GM18867 (cell line): Measurements from ENCODE around the gene ARHGEF4.

ENCODE experiments used
- ATAC-seq: cut with Tn5 transposase; IDR thresholded peaks from one replicate; pipeline ENCODE4 v1.9.1; 2021; ENCODE audit warnings: mild to moderate bottlenecking, moderate library complexity; ENCODE audit not compliant: unreplicated experiment

Gene ARHGEF4

GRCh38 chr2:130819226-130819607, 17.5 kb upstream of the ARHGEF4 start:
- no peak for ATAC-seq

GRCh38 chr2:130819608-130820278, 17.0 kb upstream of the ARHGEF4 start:
- no peak for ATAC-seq

- ATAC-seq, result no peak
These were observed 16.3 kb upstream of the ARHGEF4 start for GRCh38 chr2:130820279-130820861.

- no peak for ATAC-seq
These were observed 14.8 kb upstream of the ARHGEF4 start for GRCh38 chr2:130821867-130822266.

GRCh38 chr2:130822766-130823165, 13.9 kb upstream of the ARHGEF4 start:
- ATAC-seq, result no peak

- no peak for ATAC-seq
These were observed 13.4 kb upstream of the ARHGEF4 start for GRCh38 chr2:130823171-130823885.

- ATAC-seq, result peak; percentile 51
These were observed 12.7 kb upstream of the ARHGEF4 start for GRCh38 chr2:130823886-130824491.

- ATAC-seq, result peak; percentile 92
These were observed 12.1 kb upstream of the ARHGEF4 start for GRCh38 chr2:130824492-130825061.

- ATAC-seq, result no peak
These were observed 11.3 kb upstream of the ARHGEF4 start for GRCh38 chr2:130825231-130825965.

GRCh38 chr2:130825966-130826253, 10.8 kb upstream of the ARHGEF4 start:
- ATAC-seq, result no peak

GRCh38 chr2:130826419-130826818, 10.3 kb upstream of the ARHGEF4 start:
- no peak for ATAC-seq

- ATAC-seq, result no peak
These were observed 9.8 kb upstream of the ARHGEF4 start for GRCh38 chr2:130826821-130827501.

- ATAC-seq, result no peak
These were observed 9.0 kb upstream of the ARHGEF4 start for GRCh38 chr2:130827502-130828251.

- ATAC-seq, result no peak
These were observed 8.3 kb upstream of the ARHGEF4 start for GRCh38 chr2:130828461-130828860.

- ATAC-seq, result no peak
These were observed 7.7 kb upstream of the ARHGEF4 start for GRCh38 chr2:130829015-130829414.

- no peak for ATAC-seq
These were observed 6.2 kb upstream of the ARHGEF4 start for GRCh38 chr2:130830538-130830937.

GRCh38 chr2:130831356-130831755, 5.4 kb upstream of the ARHGEF4 start:
- no peak for ATAC-seq

- ATAC-seq, result no peak
These were observed 4.3 kb upstream of the ARHGEF4 start for GRCh38 chr2:130832296-130832940.
